Astrocyte (in vitro differentiated cells and primary cell): ENCODE measurements around the gene NBL1.
"Not testable (repeated sequence)": the region's sequence is repeated elsewhere in the genome, so short reads cannot be mapped to it uniquely, and the experiment has no call there.

Experiments
- CTCF ChIP-seq: IDR thresholded peaks from 2 replicates; pipeline ENCODE4 v1.5.1; 2011; ENCODE audit warnings: low read depth, mild to moderate bottlenecking, inconsistent platforms, low read length, moderate library complexity; ENCODE audit not compliant: insufficient read depth
- EZH2 ChIP-seq: IDR thresholded peaks from 2 replicates; pipeline ENCODE4 v1.6.1; 2012; ENCODE audit warnings: mild to moderate bottlenecking, low read length, inconsistent platforms; ENCODE audit not compliant: insufficient read depth

- not testable (repeated sequence) for TF ChIP-seq CTCF, EZH2
Measured at GRCh38 chr1:19636749-19637148, 7.4 kb upstream of the NBL1 start.
